CD4-positive, alpha-beta T cell (primary cell): ENCODE measurements around the gene CIAO2B. TPM values are rescaled to one million over a fixed set of nuclear protein-coding genes. Genes with fewer than 3 reads are reported as not detected.

Source experiments
- ATAC-seq: fragments of 200-7000 bp; cut with Tn5 transposase; one replicate; pipeline ENCODE4 v1.10.0; 2022; ENCODE audit warnings: mild to moderate bottlenecking; ENCODE audit not compliant: poor library complexity
- CTCF ChIA-PET: fragments of 350-600 bp; sonication (Branson Sonifier 250); formaldehyde crosslinking; loops from one replicate; lab custom pipeline; 2021; ENCODE audit warnings: antibody characterized with exemption, inconsistent platforms; lab: Charles Lee
- POLR2A ChIA-PET: fragments of 350-600 bp; sonication (Branson Sonifier 250); formaldehyde crosslinking; loops from one replicate; lab custom pipeline; 2021; ENCODE audit warnings: antibody characterized with exemption, inconsistent platforms; lab: Charles Lee
- DNase-seq, 14 experiments: peaks; one replicate each; pipeline ENCODE4 v3.0.0-alpha.2; 2013 to 2020; ENCODE audit warnings: mixed read lengths in 2 of 14
- H3K27ac ChIP-seq, 2 donors: one replicate each; pipeline versions ENCODE4 v1.5.1 to v1.7.0; 2013; ENCODE audit warnings: low read length in 2 of 2, low read depth in 1 of 2, mild to moderate bottlenecking in 1 of 2
- H3K27me3 ChIP-seq, 2 experiments: 1 replicate in 1 of 2; 2 replicates in 1 of 2; pipeline versions ENCODE4 v1.6.1 to v1.7.0; 2013; ENCODE audit warnings: low read length in 2 of 2, control low read depth in 1 of 2, mild to moderate bottlenecking in 1 of 2, moderate library complexity in 1 of 2; ENCODE audit not compliant: insufficient read depth in 2 of 2, control insufficient read depth in 1 of 2
- H3K36me3 ChIP-seq: one replicate; pipeline ENCODE4 v1.6.1; 2013; ENCODE audit warnings: low read length, control low read depth; ENCODE audit not compliant: insufficient read depth
- H3K4me1 ChIP-seq: one replicate; pipeline ENCODE4 v1.6.1; 2013; ENCODE audit warnings: low read length, control low read depth; ENCODE audit not compliant: insufficient read depth
- H3K4me3 ChIP-seq: one replicate; pipeline ENCODE4 v1.5.1; 2013; ENCODE audit warnings: mild to moderate bottlenecking, low read length, moderate library complexity
- H3K9me3 ChIP-seq, 2 experiments: 1 replicate in 1 of 2; 2 replicates in 1 of 2; pipeline versions ENCODE4 v1.6.1 to v1.7.0; 2013; ENCODE audit warnings: low read length in 2 of 2, mild to moderate bottlenecking in 2 of 2, control low read depth in 1 of 2, moderate library complexity in 1 of 2; ENCODE audit not compliant: control insufficient read depth in 1 of 2, insufficient read depth in 1 of 2
- H3K27ac Mint-ChIP-seq: one replicate; pipeline ENCODE4 v1.8.0; 2020; ENCODE audit warnings: mixed read lengths
- H3K27me3 Mint-ChIP-seq: one replicate; pipeline ENCODE4 v1.8.0; 2021; ENCODE audit warnings: mixed read lengths
- H3K36me3 Mint-ChIP-seq: one replicate; pipeline ENCODE4 v1.8.0; 2021; ENCODE audit warnings: low read depth, mixed read lengths
- H3K4me1 Mint-ChIP-seq: one replicate; pipeline ENCODE4 v1.8.0; 2021; ENCODE audit warnings: low read depth, mixed read lengths
- H3K4me3 Mint-ChIP-seq: one replicate; pipeline ENCODE4 v1.8.0; 2020; ENCODE audit warnings: mild to moderate bottlenecking, mixed read lengths
- H3K9me3 Mint-ChIP-seq: one replicate; pipeline ENCODE4 v1.8.0; 2020; ENCODE audit warnings: mixed read lengths
- intact Hi-C, 2 experiments: fragments of 100-400 bp; cut with DNase I in 1 of 2; cut with micrococcal nuclease in 1 of 2; formaldehyde crosslinking; loops; one replicate each; pipeline versions ENCODE4 v1.15.1 to v1.9.0; 2023 to 2025; cut with DNase I, micrococcal nuclease
- total RNA-seq, 174 experiments: library from RNA in 2 of 174; stranded (reverse) in 2 of 174; gene quantifications; one replicate each; pipeline ENCODE4 v1.2.3 and lab custom pipeline; 2021 to 2026
- TF ChIP-seq, protein P1 (sequence below): fragments of 200-600 bp; IDR thresholded peaks from one replicate; pipeline ENCODE4 v1.8.0; 2022; ENCODE audit warnings: antibody characterized with exemption, mild to moderate bottlenecking

CIAO2B gene
- total RNA-seq, 2 experiments from 2014 or later = 58.6 to 70.4 TPM

- Mint-ChIP-seq H3K27me3 (no peaks in the 10 kb centered on the region), H3K27ac (no peak overlapping the region), H3K36me3 (no peaks in the 10 kb centered on the region), H3K4me3 (no peak overlapping the region), H3K9me3 (no peaks in the 10 kb centered on the region), H3K4me1 (no peaks in the 10 kb centered on the region)
- DNase-seq = no peak
- Histone ChIP-seq H3K27ac (no peak overlapping the region), H3K4me3 (no peak overlapping the region), H3K9me3 (no peaks in the 10 kb centered on the region), H3K36me3 (no peaks in the 10 kb centered on the region), H3K27me3 (no peaks in the 10 kb centered on the region), H3K4me1 (no peaks in the 10 kb centered on the region)
- TF ChIP-seq, protein P1, sequence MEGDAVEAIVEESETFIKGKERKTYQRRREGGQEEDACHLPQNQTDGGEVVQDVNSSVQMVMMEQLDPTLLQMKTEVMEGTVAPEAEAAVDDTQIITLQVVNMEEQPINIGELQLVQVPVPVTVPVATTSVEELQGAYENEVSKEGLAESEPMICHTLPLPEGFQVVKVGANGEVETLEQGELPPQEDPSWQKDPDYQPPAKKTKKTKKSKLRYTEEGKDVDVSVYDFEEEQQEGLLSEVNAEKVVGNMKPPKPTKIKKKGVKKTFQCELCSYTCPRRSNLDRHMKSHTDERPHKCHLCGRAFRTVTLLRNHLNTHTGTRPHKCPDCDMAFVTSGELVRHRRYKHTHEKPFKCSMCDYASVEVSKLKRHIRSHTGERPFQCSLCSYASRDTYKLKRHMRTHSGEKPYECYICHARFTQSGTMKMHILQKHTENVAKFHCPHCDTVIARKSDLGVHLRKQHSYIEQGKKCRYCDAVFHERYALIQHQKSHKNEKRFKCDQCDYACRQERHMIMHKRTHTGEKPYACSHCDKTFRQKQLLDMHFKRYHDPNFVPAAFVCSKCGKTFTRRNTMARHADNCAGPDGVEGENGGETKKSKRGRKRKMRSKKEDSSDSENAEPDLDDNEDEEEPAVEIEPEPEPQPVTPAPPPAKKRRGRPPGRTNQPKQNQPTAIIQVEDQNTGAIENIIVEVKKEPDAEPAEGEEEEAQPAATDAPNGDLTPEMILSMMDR = no peak
- CTCF ChIA-PET = interaction anchor here (0.8 kb wide), 1 partner anchor 972 kb away, joined by 3 read pairs; no protein-coding TSS in a partner anchor
- POLR2A ChIA-PET = no interaction called here
- no peak for ATAC-seq
- intact Hi-C loops = no loop called here
Measured at GRCh38 chr16:66911801-66912200, 22.4 kb downstream of the CIAO2B start.

DNA sequence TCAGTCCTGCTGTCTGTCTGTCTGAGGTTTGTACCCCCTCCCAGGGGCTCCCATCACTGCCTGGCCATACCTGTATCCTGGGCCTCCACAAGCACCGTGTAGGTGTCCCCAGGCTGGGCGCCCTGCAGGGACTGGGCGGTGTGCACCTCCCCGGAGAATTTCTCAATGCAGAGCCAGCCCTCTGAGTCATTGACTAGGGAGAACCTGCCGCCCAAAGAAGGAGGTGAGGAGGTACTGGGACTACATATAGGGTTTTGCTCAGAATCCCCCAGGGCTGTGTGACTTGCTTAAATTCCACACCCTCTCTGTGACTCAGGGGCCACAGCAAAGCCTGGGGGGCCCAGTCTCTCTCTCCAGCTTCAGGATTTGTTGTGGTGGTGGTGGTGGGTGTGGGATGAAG is 23.1 kb downstream of the CIAO2B start:
- peaks cover 5% of the 10 kb centered on the region for H3K4me1 Mint-ChIP-seq
- no peak overlapping the region for H3K4me3 Mint-ChIP-seq
- POLR2A ChIA-PET = no interaction called here
- CTCF ChIA-PET = interaction anchor here (0.8 kb wide), 1 partner anchor 973 kb away, joined by 3 read pairs; no protein-coding TSS in a partner anchor
- H3K4me3 ChIP-seq = no peak overlapping the region
- H3K9me3 ChIP-seq = no peaks in the 10 kb centered on the region
- no peaks in the 10 kb centered on the region for H3K36me3 Mint-ChIP-seq
- TF ChIP-seq, protein P1 = no peak
- ATAC-seq = no peak
- H3K27me3 ChIP-seq = no peaks in the 10 kb centered on the region
- intact Hi-C loops = no loop called here
- H3K27ac ChIP-seq = no peak overlapping the region
- no peak overlapping the region for H3K27ac Mint-ChIP-seq
- DNase-seq = no peak
- H3K36me3 ChIP-seq = no peaks in the 10 kb centered on the region
- H3K4me1 ChIP-seq = peaks cover under 1% of the 10 kb centered on the region
- H3K9me3 Mint-ChIP-seq = no peaks in the 10 kb centered on the region
- no peaks in the 10 kb centered on the region for H3K27me3 Mint-ChIP-seq

GRCh38 chr16:66910175-66910940 is 23.8 kb downstream of the CIAO2B start:
- ATAC-seq (no peak), DNase-seq (no peak)
- no peaks in the 10 kb centered on the region for H3K9me3 Mint-ChIP-seq
- ChIA-PET CTCF (interaction anchor here (1.0 kb wide), 1 partner anchor 15 kb away, joined by 3 read pairs; no protein-coding TSS in a partner anchor), POLR2A (no interaction called here)
- Histone ChIP-seq H3K27ac (no peak overlapping the region), H3K9me3 (no peaks in the 10 kb centered on the region), H3K4me3 (no peak overlapping the region), H3K27me3 (no peaks in the 10 kb centered on the region), H3K4me1 (peaks cover 8% of the 10 kb centered on the region), H3K36me3 (no peaks in the 10 kb centered on the region)
- no peaks in the 10 kb centered on the region for H3K27me3 Mint-ChIP-seq
- no peak overlapping the region for H3K4me3 Mint-ChIP-seq
- H3K27ac Mint-ChIP-seq = no peak overlapping the region
- intact Hi-C loops = no loop called here
- H3K36me3 Mint-ChIP-seq = no peaks in the 10 kb centered on the region
- TF ChIP-seq, protein P1 = no peak
- peaks cover 12% of the 10 kb centered on the region for H3K4me1 Mint-ChIP-seq
